Stimulated activated naive B cell treated with anti-CD40 and anti-IgM and Interleukin-4, amounts not matched to agents 10 μg/mL and 1 μg/mL and 100 μg/mL, for 72 hours (primary cell): ENCODE data around the gene SETD1A.

ENCODE experiments used
- ATAC-seq, 2 donors: fragments of 150-1000 bp; cut with Tn5 transposase; replicated peaks; 2 replicates each; pipeline ENCODE4 v1.10.0; 2021; ENCODE audit warnings: moderate library complexity in 1 of 2
- DNase-seq: peaks from one replicate; pipeline ENCODE4 v3.0.0; 2021
- H3K27ac Mint-ChIP-seq: one replicate; pipeline ENCODE4 v1.8.0; 2022; ENCODE audit warnings: mild to moderate bottlenecking, mixed read lengths
- H3K27me3 Mint-ChIP-seq, 2 donors: one replicate each; pipeline ENCODE4 v1.8.0; 2022; ENCODE audit warnings: mixed read lengths in 2 of 2
- H3K36me3 Mint-ChIP-seq, 2 donors: one replicate each; pipeline ENCODE4 v1.8.0; 2022; ENCODE audit warnings: mixed read lengths in 2 of 2, mild to moderate bottlenecking in 1 of 2
- H3K4me1 Mint-ChIP-seq, 2 donors: one replicate each; pipeline ENCODE4 v1.8.0; 2022; ENCODE audit warnings: mixed read lengths in 2 of 2, mild to moderate bottlenecking in 1 of 2
- H3K4me3 Mint-ChIP-seq, 2 donors: one replicate each; pipeline ENCODE4 v1.8.0; 2022; ENCODE audit warnings: mild to moderate bottlenecking in 2 of 2, mixed read lengths in 2 of 2, moderate library complexity in 1 of 2
- H3K9me3 Mint-ChIP-seq, 2 donors: one replicate each; pipeline ENCODE4 v1.8.0; 2022; ENCODE audit warnings: mixed read lengths in 2 of 2, mild to moderate bottlenecking in 1 of 2

SETD1A gene

GRCh38 chr16:31032736-31033708 is 75.5 kb downstream of the SETD1A start, which contains the start of gene STX4:
Gene STX4 (plus strand): TSS chr16:31033558. CDS start chr16:31033806, 248 bp downstream.
- peak within 1 kb of the TSS; percentile 87 to 100 for H3K4me3 Mint-ChIP-seq

DNA sequence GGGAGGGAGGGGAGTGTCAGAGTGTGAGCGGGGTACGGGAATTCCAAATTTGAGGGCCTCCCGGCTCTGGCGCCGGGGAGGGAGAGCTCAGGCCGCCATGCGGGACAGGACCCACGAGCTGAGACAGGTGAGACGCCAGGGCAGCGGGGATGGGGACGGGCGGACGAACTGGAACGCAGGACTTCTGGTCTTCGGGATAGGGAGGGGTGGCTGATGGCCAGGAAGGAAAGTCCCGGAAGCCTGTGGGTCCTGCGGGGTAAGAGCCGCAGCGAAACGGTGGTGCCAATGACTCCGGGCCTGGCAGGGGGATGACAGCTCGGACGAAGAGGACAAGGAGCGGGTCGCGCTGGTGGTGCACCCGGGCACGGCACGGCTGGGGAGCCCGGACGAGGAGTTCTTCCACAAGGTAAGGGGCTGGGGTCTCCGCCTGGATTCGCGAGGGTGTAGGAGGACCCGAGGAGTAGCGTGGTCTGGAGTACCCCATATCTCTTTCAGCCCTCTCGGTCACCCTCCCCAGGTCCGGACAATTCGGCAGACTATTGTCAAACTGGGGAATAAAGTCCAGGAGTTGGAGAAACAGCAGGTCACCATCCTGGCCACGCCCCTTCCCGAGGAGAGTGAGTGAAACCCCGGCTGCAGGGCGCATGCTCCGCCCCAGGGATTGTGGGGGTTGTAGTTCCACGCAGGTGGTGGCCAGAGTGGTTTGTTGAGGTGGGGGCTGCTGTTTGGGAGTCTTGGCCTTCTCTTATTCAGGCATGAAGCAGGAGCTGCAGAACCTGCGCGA is 76.3 kb downstream of the SETD1A start:
- Mint-ChIP-seq H3K4me1 (peaks cover 17 to 42% of the 10 kb centered on the region in 2 donors), H3K4me3 (peak overlapping the region; percentile 87 to 100), H3K27ac (peak overlapping the region; percentile 91), H3K27me3 (no peaks in the 10 kb centered on the region), H3K9me3 (no peaks in the 10 kb centered on the region), H3K36me3 (peaks cover 34 to 37% of the 10 kb centered on the region in 2 donors)
- ATAC-seq (peak; percentile 41 to 50), DNase-seq (peak; percentile 78)

More at GRCh38 chr16:31032736-31033708, 75.5 kb downstream of the SETD1A start, which contains the start of gene STX4:
- no peaks in the 10 kb centered on the region for H3K27me3 Mint-ChIP-seq
- H3K27ac Mint-ChIP-seq, result peak within 1 kb of the TSS; percentile 91
- ATAC-seq, result peak; percentile 78 to 83
- no peaks in the 10 kb centered on the region for H3K9me3 Mint-ChIP-seq
- peak; percentile 96 for DNase-seq
- peaks cover 17 to 42% of the 10 kb centered on the region in 2 donors for H3K4me1 Mint-ChIP-seq
- peaks cover 26 to 33% of the 10 kb centered on the region in 2 donors for H3K36me3 Mint-ChIP-seq
